Measurements from ENCODE around the gene ATP8A1. TPM values are rescaled to one million over a fixed set of nuclear protein-coding genes. Genes with fewer than 3 reads are reported as not detected.
"Not testable (repeated sequence)": the region's sequence is repeated elsewhere in the genome, so short reads cannot be mapped to it uniquely, and the experiment has no call there.

Gene ATP8A1
- total RNA-seq, 1 donor from 2014 or later, result 2.4 TPM

GRCh38 chr4:42466273-42466844 lies 190.5 kb downstream of the ATP8A1 start:
- peaks cover 20% of the 10 kb centered on the region for H3K4me1 Mint-ChIP-seq (ENCODE audit: unreplicated experiment)
- no peak overlapping the region for H3K4me3 Mint-ChIP-seq (ENCODE audit: unreplicated experiment)
- H3K27ac Mint-ChIP-seq (ENCODE audit: unreplicated experiment), result no peak overlapping the region
- TF ChIP-seq CTCF (IDR thresholded peaks at IDR 0.05), result no peak
- peaks cover 4% of the 10 kb centered on the region for H3K36me3 Mint-ChIP-seq (ENCODE audit: unreplicated experiment)
- H3K9me3 Mint-ChIP-seq (ENCODE audit: unreplicated experiment), result peaks cover 7% of the 10 kb centered on the region
- no peak for DNase-seq (ENCODE audit: extremely low spot score, unreplicated experiment)
- H3K27me3 Mint-ChIP-seq (ENCODE audit: unreplicated experiment), result no peaks in the 10 kb centered on the region

- H3K36me3 Mint-ChIP-seq (ENCODE audit: unreplicated experiment), result peaks cover 4% of the 10 kb centered on the region
- H3K27ac Mint-ChIP-seq (ENCODE audit: unreplicated experiment), result no peak overlapping the region
- no peak for DNase-seq (ENCODE audit: extremely low spot score, unreplicated experiment)
- no peak overlapping the region for H3K4me3 Mint-ChIP-seq (ENCODE audit: unreplicated experiment)
- peaks cover 20% of the 10 kb centered on the region for H3K4me1 Mint-ChIP-seq (ENCODE audit: unreplicated experiment)
- peaks cover 9% of the 10 kb centered on the region for H3K9me3 Mint-ChIP-seq (ENCODE audit: unreplicated experiment)
- TF ChIP-seq CTCF (IDR thresholded peaks at IDR 0.05), result no peak
- no peaks in the 10 kb centered on the region for H3K27me3 Mint-ChIP-seq (ENCODE audit: unreplicated experiment)
Measured at GRCh38 chr4:42464550-42465094, 192.3 kb downstream of the ATP8A1 start.

GRCh38 chr4:42461216-42461615 lies 195.7 kb downstream of the ATP8A1 start:
- H3K36me3 Mint-ChIP-seq (ENCODE audit: unreplicated experiment); H3K9me3 Mint-ChIP-seq (ENCODE audit: unreplicated experiment); DNase-seq (ENCODE audit: extremely low spot score, unreplicated experiment); H3K27me3 Mint-ChIP-seq (ENCODE audit: unreplicated experiment); H3K4me3 Mint-ChIP-seq (ENCODE audit: unreplicated experiment); H3K27ac Mint-ChIP-seq (ENCODE audit: unreplicated experiment): not testable (repeated sequence)
- peaks cover 26% of the 10 kb centered on the region for H3K4me1 Mint-ChIP-seq (ENCODE audit: unreplicated experiment)

GRCh38 chr4:42460043-42460442 lies 196.9 kb downstream of the ATP8A1 start:
- Mint-ChIP-seq H3K9me3 (ENCODE audit: unreplicated experiment) (peaks cover 9% of the 10 kb centered on the region), H3K36me3 (ENCODE audit: unreplicated experiment) (peaks cover 4% of the 10 kb centered on the region), H3K4me3 (ENCODE audit: unreplicated experiment) (no peak overlapping the region), H3K27ac (ENCODE audit: unreplicated experiment) (no peak overlapping the region), H3K4me1 (ENCODE audit: unreplicated experiment) (peaks cover 20% of the 10 kb centered on the region), H3K27me3 (ENCODE audit: unreplicated experiment) (no peaks in the 10 kb centered on the region)
- TF ChIP-seq CTCF (IDR thresholded peaks at IDR 0.05), result no peak
- DNase-seq (ENCODE audit: extremely low spot score, unreplicated experiment), result no peak

- no peaks in the 10 kb centered on the region for H3K27me3 Mint-ChIP-seq (ENCODE audit: unreplicated experiment)
- H3K4me1 Mint-ChIP-seq (ENCODE audit: unreplicated experiment), result peaks cover 12% of the 10 kb centered on the region
- DNase-seq (ENCODE audit: extremely low spot score, unreplicated experiment), result no peak
- H3K36me3 Mint-ChIP-seq (ENCODE audit: unreplicated experiment), result peaks cover 4% of the 10 kb centered on the region
- no peak for TF ChIP-seq CTCF (IDR thresholded peaks at IDR 0.05)
- H3K27ac Mint-ChIP-seq (ENCODE audit: unreplicated experiment), result no peak overlapping the region
- peaks cover 9% of the 10 kb centered on the region for H3K9me3 Mint-ChIP-seq (ENCODE audit: unreplicated experiment)
- H3K4me3 Mint-ChIP-seq (ENCODE audit: unreplicated experiment), result no peak overlapping the region
Measured at GRCh38 chr4:42458657-42459056, 198.2 kb downstream of the ATP8A1 start.

Data from osteocyte (in vitro differentiated cells).